Femur (tissue), 1 donor: ENCODE results near the gene SNX9.

ENCODE experiments used
- DNase-seq: peaks from one replicate; pipeline ENCODE4 v3.0.0-alpha.2; 2017

The SNX9 gene

DNA sequence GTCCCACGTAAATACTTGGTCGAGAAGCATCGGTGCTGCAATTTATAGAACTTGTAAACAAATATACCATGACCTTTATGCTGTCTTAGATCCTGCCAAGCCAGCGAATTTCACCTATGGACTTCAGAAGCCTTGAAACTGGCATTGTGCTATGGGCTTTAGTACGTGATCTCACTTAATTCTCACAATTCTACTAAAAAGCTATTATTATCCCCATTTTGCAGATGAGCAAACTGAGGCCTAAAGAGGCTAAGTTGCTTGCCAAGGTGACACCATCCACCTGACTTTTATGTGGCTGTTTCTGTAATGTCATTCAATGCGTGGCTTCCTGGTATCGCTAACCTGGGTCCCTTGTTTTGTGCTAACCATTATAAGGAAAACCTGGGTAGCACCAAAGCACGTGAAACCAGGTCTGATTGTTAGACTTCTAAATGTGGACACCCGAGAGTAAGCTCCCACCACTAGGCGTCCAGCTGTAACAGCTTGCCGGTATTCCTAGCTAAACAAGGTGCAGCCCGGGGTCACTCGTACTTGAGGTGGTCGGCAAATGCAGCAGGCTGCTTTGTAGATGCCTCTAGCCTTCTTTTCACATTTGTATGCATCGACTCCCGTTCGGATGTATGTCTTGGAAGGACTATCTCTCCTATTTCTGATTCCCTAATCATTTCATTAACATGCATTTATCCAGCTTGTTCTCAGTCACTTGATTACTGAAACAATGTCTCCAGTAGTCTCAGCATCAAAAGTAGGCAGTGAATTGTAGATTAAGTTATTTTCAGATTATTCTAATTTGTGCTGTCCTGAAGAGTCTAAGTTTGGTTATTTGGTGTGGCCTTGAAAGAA, 159.7 kb downstream of the SNX9 start:
- DNase-seq, result peak; percentile 46

DNA sequence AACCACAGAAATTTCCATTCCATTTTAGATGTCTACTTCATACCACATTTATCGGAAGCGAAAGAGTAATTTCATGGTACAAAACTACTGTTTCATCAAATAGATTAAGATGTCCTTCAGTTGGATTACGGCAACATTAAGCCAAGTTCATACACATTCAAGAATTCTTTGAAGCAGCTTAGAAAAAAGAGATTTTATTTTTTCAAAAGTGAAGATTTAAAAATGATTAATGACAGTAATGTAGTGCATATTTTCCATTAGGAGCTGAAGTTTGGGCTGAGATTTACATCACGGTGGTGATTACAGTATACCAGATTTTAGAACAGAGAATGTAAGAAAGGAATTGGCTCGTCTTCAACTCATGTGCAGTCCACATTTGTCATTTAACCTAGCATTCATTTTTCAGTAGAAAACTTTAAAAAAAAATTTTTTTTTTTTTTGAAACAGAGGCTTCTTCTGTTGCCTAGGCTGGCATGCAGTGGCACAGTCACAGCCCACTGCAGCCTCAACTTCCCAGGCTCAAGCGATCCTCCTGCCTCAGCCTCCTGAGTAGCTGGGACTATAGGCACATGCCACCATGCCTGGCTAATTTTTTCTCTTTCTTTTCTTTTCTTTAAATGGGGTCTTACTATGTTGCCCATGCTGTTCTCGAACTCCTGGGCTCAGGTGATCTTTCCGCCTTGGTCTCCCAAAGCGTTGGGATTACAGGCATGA, 160.5 kb downstream of the SNX9 start:
- no peak for DNase-seq

DNA sequence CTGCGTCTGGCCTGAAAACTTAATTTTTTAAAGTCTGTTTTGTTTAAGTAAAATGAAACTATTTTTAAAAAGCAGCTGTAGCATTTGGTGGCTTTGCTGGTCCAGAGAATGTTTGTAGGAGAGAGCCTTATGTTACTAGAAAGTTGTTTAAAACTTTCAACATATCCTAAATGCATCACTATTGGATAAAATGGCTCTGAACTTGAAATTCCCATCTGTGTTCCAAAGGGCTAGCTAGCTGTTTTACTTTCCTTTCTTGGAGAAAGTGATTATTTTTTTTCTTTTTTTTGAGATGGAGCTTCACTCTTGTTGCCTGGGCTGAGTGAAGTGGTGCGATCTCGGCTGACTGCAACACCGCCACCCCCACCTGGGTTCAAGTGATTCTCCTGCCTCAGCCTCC, 161.1 kb downstream of the SNX9 start:
- no peak for DNase-seq

DNA sequence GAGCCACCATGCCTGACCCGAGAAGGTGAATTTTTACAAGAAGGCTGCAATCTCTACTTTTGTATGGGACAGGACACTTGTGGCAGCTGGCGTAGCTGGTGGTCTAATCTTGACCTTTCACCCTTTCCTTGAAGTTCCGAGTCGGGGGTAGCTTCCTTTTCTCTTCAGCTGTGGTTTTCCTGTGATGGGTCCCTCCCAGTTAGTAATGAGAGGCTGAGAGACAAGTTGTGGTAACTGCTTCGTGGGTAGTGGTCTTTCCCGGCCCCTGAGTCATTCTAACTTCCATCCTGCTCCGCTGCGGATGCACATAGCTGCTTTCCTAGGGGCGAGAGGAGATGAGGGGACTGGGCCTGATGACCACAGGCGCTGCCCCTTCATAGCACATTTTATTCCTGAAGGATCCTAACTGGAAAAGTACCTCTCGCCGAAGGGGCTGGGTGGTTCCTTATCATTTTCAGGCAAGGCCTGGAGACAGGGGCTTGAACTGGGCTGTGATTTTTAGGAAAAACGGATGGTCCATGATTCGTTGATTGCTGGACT, 161.7 kb downstream of the SNX9 start:
- DNase-seq, result no peak

DNA sequence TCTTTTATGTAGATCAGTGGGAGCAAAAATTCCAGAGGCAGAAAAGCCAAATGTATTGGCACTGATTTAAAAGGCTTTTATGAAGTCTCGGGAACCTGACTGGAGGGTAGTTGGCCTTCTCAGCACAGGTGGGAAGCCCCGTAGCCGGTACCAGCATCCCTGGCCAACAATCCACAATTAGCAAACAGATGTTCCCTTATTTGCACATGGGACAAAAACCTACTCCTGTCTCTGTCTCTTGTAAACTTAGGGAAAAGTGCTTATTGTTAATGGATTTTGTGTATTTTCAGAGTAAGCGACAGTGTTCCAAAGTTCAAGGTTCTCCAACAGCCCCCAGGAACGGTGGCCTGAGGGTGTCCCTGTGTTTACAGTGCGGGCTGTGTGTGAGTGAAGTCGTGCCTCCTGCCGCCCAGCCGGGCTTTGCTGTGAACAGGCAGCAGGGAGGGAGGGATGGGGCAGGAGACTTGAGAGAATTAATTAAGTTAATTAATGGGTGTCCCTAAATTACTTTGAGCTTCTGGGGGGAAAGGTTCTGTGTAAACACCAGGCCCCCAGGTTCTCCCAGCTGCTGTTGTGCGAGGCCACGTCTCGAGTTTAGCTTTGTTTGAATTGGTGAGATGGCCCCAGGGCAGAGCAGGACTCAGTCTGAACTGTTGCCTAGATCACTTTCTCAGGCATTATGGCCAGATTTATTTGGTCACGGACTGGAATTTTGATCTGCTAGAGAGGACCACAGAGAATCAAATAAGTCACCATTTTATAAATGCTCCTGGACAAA, 162.5 kb downstream of the SNX9 start:
- no peak for DNase-seq

DNA sequence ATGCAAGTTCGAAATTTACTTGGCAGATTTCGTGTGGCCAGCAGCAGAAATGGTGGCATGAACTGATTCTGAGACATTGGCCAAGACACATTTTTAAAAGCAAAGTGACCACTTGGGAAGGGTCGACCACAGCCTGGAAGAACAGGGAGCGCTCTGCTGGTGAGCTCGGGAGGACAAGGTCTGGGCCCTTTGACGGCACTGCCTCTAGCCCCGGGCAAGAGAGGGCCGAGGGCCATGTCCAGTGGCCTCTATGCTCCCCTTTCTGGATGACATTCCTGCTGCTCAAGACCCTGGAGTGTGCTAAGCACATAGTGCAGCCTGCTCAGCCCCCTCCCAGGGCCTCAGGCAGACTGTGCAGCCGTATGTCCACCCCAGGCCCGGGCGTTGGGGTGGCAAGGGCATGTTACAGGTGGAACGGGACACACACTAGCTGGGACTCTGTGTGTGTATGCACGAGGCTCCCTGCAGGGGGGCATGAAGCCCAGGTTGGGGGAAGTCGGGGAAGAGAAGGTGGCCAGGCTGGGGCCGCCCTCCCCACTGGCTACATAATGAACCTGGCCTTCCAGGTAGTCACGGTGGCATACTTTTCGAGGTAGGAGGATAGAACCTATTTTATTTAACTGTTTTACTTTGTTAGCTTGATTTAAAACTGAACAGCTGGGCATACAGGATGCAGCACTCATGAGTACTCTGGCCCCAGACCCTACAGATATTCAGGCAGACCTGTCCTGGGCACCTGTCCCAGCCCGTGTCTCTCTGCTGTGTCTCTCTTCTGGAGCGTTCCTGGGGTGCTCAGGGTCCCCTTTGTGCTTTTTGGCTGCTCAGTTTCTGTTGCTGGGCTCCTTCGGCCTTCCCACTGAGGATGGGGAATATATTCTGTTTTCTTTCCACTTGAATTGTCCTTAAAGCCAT, 165.0 kb downstream of the SNX9 start:
- no peak for DNase-seq

DNA sequence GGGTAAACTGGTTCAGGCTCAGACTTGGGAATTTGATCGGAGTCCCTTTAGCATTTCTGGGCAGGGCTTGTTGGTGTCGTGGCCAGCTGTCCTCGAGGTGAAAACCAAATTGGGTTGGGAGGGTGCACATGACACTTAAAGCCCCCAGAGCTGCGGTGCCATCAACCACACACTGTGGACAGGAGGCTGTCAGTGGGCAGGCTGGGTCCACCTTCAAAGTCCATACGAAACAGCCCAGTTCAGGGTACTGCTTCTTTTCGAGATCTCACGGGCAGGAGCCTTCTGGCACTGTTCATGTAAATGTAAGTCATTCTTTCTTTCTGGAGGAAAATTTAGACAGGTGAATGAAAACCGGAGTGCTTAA, 165.6 kb downstream of the SNX9 start:
- DNase-seq, result no peak

DNA sequence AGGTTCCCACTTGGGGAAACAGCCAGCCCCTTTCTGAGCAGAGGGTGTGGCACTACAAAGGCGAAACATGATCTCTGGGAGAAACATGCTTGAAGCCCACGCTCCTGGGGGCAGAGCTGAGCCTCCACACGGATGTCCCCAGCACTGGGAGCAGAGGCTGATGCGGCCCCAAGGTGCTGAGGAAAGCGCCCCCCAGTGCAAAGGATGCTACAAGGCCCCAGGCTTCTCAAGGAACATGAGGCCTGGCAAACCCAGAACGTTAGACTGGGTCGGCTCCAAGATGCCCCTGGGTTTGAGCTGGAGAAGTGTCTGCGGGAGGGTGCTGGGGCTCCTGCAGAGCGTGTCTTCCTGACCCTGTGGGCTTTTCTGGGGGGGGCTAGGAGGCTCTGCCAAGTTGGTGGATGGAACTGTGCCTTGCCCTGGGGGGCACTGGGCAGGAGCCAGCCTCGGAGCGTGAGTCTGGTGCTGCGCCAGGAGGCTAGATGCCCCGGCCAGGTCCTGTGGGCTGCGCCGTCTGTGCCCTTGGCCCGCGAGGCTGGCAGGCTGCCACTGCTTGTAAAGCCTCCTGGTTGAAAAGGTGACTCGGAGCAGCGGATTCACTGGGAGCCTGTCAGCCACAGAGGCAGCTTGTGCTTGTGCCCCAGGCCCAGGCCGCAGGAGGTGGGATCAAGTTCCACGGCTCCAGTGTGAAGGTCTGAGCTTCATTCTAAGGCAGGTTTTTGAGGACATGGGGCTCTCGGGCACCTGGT, 166.7 kb downstream of the SNX9 start:
- DNase-seq, result peak; percentile 73

DNA sequence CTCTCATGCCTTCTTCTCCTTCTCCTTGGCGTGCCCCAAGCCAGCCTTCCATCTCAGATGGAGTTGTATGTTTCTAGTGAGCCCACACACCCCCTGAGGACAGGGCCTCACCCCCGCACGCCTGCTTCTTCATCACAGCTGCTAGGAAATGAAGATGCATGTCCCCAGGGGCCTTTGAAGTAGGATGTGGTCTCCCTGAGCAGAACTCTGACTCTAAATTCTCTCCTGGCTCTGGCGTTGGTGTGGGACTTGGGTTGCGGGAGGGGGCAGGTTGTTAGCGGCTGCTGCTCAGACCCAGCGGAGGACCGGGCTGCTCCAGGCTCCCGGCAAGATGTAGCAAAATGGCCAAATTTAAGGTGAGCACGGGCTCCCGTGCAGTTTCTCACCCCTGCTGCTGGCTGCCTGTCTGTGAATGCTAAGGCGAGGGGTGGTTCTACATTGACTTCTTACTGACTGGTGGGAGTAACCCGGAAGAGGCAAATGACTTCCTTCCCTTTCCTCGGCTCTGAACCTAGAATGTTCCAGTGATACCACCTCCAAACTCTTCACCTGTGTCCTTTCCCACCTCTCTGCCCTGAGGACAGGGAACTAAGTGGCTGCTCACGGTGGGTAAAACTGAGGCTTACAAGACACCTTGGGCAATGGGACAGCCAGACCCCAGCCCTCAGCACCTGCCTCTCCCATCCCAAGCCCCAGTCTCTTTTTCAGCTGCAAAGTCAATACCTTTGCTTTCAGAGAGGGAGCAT, 167.4 kb downstream of the SNX9 start:
- no peak for DNase-seq

DNA sequence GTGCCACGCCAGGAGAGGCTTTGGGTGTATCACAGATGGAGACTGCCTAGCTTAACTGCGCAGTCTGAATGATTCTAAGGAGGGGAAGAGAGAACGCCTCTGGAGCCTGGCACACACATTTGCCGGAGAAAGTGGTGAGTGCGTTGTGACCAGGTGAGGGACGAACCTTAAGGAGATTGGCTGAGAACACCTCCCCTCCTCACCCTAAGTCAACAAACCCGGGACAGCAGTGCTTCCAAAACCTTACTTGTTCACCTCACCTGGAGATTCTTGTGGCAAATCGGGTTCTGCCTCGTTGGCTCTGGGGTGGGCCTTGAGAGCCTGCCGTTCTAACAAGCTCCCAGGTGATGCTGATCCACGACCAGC, 168.0 kb downstream of the SNX9 start:
- no peak for DNase-seq

DNA sequence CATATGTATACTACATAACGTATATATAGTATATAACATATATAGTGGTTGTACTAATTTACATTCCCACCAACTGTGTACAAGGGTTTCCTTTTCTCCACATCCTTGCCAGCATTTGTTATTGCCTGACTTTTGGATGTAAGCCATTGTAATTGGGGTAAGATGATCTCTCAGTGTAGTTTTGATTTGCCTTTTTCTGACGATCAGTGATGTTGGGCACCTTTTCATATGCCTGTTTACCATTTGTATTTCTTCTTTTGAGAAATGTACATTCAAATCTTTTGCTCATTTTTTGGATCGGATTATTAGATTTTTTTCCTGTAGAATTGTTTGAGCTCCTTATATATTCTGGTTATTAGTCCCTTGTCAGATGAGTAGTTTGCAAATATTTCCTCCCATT, 170.0 kb downstream of the SNX9 start:
- no peak for DNase-seq

DNA sequence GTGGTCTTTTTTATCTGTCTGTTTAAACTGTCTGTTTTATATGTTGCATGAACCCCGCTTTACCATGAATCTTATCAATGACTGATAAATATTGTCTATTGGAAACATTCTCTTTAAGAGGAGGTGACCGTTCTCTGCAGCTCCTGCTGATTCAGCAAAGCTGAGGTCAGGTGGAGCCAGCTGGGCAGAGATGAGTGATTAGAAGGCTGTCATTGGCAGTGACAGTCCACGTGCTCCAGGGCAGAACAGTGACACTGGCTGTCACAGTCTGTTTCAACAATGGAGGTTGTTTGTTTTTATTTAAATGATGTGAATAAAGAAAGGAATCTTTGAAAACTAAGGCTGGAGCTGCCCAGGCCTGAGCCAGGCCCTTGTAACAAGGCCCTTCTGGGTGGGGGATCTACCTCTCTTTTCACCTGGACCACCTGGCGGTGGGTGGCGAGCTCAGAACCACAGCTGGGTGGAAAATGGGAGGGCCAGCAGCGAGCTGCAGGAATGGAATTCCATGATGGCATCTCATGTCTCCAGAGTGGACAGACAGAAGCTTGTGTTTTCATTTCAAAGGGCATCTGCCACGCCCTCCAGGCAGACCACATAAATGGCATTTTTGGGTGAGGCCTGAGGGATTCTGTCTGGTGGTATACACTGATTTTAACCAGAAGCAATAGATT, 171.2 kb downstream of the SNX9 start:
- DNase-seq, result no peak
